Hematopoietic multipotent progenitor cell (in vitro differentiated cells): Measurements from ENCODE around the gene NUAK1. TPM values are rescaled to one million over a fixed set of nuclear protein-coding genes. Genes with fewer than 3 reads are reported as not detected.

Experiments used
- DNase-seq, 3 donors: peaks; one replicate each; pipeline ENCODE4 v3.0.0-alpha.2; 2011 to 2015; ENCODE audit warnings: low read depth in 2 of 3, low spot score in 2 of 3
- total RNA-seq: library from RNA; depleted of rRNA; stranded (reverse); fragments of >200 nt; gene quantifications from one replicate; pipeline ENCODE4 v1.2.3, GENCODE V29; 2012

The NUAK1 gene
- total RNA-seq, 1 donor = under 0.01 TPM

GRCh38 chr12:106132175-106133135 lies 6.3 kb downstream of the NUAK1 start:
- DNase-seq = no peak

DNA sequence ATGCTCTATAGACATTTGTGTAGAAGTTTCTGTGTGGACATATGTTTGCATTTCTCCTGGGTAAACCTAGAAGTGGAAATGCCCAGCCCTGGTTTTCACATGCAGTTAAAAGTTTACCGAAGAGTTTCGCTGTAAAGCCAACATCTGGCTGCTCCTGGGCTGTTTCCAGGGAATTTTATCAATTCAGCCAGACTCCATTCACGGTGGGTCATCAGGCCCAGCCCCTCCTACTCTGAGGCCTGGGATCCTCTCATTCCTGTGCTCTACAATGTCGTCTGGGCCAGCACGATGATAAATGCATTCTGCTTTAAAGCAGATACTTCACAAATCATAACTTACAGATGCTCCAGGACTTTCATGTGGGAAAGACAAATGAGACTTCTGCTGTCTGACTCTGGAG lies 7.1 kb downstream of the NUAK1 start:
- no peak for DNase-seq

- DNase-seq = no peak
These were observed 8.2 kb downstream of the NUAK1 start for GRCh38 chr12:106130474-106131113.

DNA sequence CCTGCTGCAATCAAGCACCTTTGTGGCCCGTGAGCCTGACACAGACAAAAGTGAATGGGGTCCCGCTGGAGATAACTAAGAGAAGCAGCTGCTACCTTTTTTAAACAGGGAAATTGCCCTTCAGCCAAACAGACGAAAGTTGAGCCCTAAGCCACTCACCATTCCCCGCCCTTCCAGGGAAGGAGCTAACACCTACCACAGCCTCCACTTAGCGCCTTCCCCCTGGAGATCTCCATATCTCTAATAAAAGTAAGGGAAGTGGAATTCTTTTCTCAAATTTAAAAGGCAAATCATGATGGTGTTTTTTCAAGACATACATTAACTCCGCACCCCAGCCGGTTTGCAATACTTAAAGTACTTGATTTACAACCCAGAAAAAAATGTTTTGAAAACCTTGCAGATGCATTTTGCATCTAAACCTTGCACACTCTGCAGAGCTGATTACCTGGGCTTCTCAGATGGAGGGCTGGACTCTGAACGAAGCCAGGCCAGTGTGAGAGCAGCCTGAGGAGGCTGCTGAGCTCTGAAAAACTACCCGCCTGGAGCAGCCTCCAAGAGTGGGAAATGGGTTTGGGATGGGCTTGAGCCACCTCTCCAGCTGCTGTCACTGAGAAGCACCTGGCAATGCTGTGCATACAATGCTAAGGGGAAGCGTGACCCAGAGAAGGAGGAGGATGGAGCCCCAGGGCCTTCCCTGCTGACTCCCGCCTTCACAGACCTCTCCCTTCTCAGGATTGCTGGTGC lies 10.0 kb downstream of the NUAK1 start:
- no peak for DNase-seq

GRCh38 chr12:106127338-106128126 lies 11.2 kb downstream of the NUAK1 start:
- DNase-seq = no peak

GRCh38 chr12:106126441-106127337 lies 12.1 kb downstream of the NUAK1 start:
- DNase-seq = no peak

- no peak for DNase-seq
These were observed 13.2 kb downstream of the NUAK1 start for GRCh38 chr12:106125351-106126095.

- no peak for DNase-seq
These were observed 15.1 kb downstream of the NUAK1 start for GRCh38 chr12:106123551-106124081.

- no peak for DNase-seq
These were observed 15.6 kb downstream of the NUAK1 start for GRCh38 chr12:106123110-106123509.

DNA sequence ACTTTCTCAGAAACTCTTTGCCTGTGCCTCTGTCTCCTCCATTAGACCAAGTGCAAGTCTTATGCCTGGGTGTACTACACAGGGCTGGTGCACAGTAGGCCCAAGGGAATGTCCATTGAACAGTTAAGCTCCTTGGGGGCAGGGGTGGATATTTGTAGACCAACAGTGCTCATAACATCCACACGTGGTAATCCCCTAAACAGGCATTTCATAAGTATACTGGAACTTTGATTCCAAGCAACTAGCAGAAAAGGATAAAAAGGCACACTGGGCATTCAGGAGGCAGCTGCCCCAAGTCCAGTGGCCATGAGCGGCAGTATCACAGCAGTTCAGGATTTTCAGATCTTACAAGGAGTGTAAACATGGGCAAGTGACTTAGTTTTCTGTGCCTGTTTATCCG lies 16.8 kb downstream of the NUAK1 start:
- no peak for DNase-seq

DNA sequence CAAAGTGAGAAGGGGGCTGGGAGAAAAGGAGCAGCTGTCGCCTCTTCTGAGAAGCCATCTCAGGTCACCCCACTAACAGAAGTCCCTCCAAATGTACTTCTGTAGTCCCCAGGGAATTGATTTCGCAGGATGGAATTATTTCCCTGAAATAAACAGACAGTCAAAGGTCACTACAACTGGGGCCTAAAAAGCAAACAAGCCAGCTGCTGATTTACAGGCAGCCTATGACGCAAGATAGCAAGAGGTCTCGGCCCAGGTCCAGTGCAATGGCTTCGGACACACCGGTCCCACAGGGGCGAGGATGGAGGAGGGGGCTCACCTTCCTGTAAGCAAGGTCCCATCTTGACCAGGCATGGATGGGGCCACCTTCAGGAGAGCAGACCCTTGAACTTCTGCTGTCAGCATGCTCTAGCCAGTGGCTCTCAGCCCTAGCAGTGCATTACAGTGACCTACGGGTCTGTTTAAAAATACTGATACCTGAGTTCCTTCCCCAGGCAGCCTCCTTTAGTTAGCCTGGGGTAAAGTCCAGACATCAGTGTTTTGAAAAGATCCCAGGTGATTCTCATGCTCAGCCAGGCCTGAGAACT lies 18.1 kb downstream of the NUAK1 start:
- no peak for DNase-seq

GRCh38 chr12:106119301-106119700 lies 19.5 kb downstream of the NUAK1 start:
- no peak for DNase-seq

GRCh38 chr12:106118381-106119130 lies 20.2 kb downstream of the NUAK1 start:
- DNase-seq = no peak

GRCh38 chr12:106115440-106115839 lies 23.3 kb downstream of the NUAK1 start:
- no peak for DNase-seq

DNA sequence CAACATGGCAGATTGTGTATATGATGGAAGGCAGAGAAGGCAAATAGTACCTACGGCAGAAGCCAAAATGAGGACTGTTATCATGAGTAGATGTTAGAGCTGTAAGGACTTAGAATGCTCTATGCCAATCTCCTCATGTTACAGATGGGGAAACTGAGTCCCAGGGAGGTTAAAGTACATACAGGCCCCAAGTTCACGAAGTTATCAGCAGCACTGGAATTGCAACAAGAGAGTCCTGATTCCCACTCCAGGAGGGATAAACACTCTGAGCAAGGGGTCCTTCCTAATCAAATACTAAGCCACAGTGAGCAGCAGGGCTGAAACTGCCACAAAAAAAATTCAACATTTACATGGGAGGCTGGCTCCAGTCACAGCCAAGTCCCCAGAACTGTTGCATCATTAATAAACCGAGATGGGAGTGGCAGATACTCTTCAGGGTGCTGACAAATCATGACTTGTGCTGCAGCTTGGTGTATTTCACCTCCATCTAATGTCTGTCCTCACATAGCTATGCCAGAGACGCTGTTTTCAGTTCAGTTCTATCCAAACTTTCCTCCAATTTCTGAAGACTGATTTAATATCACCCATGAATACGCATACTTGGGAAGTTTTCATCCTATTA lies 24.2 kb downstream of the NUAK1 start:
- no peak for DNase-seq

DNA sequence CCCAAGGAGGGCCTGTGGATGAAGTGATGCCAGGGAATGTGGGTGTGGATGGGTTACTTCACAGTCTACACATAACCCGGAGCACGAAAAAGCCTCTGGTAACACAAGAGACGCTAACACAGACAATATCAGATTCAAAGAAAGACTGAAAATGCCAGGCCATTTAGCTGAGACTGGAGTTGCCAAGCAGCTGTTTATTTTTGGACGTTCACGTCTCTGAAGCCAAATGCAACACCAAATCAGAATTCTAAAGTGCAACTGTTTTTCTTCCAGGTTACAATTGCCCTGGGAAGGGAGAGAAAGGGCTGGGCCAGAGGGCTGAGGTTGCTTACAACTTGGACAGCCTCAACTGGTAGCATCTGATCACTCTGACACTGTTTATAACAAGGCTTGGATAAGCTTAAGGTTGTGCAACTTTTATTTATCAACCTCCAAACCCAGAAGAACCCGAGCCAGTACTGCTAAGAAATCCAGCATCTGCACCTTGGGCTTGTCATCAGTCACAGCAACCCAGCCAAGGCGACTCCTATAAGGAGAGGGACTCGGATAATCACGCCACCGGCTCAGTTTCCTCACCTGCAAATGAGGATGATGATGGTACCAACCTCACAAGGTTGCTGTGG lies 24.8 kb downstream of the NUAK1 start:
- DNase-seq = no peak

- DNase-seq = no peak
These were observed 25.3 kb downstream of the NUAK1 start for GRCh38 chr12:106113446-106113823.
